SU-DHL-6 (cell line): ENCODE measurements around the gene DERL2.
A peak's percentile ranks its signal among the peaks of the same experiment; 100 is the strongest.

ENCODE experiments used
- H2AFZ ChIP-seq: fragments of 200-600 bp; sonication (generic); 2 replicates; pipeline ENCODE4 v1.6.1; 2014; ENCODE audit warnings: low read depth, mild to moderate bottlenecking, moderate library complexity, mixed read lengths, antibody characterized with exemption, low read length; ENCODE audit not compliant: severe bottlenecking
- H3F3A ChIP-seq: fragments of 200-600 bp; shearing (Covaris generic); 2 replicates; pipeline ENCODE4 v1.6.0; 2016; ENCODE audit warnings: antibody characterized with exemption, mild to moderate bottlenecking; ENCODE audit not compliant: insufficient read depth
- H3K27ac ChIP-seq: fragments of 200-600 bp; sonication (generic); 2 replicates; pipeline ENCODE4 v1.5.1; 2016; ENCODE audit warnings: low read depth, mild to moderate bottlenecking, low read length, moderate library complexity, mixed read lengths
- H3K27me3 ChIP-seq: fragments of 200-600 bp; sonication (generic), shearing (Covaris generic); 2 replicates; pipeline ENCODE4 v1.6.0; 2014; ENCODE audit warnings: mild to moderate bottlenecking, low read length
- H3K36me3 ChIP-seq: fragments of 200-600 bp; sonication (generic); 2 replicates; pipeline ENCODE4 v1.6.1; 2014; ENCODE audit warnings: mild to moderate bottlenecking, low read length, mixed read lengths
- H3K4me2 ChIP-seq: fragments of 300-600, 200-600 bp; shearing (Covaris generic), sonication (generic); 2 replicates; pipeline ENCODE4 v1.6.0; 2014; ENCODE audit warnings: low read length, low read depth, mild to moderate bottlenecking; ENCODE audit not compliant: poor library complexity, severe bottlenecking
- H3K4me3 ChIP-seq: fragments of 200-600 bp; sonication (generic); 2 replicates; pipeline ENCODE4 v1.5.1; 2014; ENCODE audit warnings: antibody characterized with exemption, low read length, mild to moderate bottlenecking, mixed read lengths; ENCODE audit not compliant: insufficient read depth, poor library complexity, severe bottlenecking
- H3K79me2 ChIP-seq: fragments of 200-600 bp; sonication (generic); 2 replicates; pipeline ENCODE4 v1.6.1; 2014; ENCODE audit warnings: mild to moderate bottlenecking, low read length, moderate library complexity; ENCODE audit not compliant: insufficient read depth
- H3K9ac ChIP-seq: fragments of 200-600 bp; sonication (generic); 2 replicates; pipeline ENCODE4 v1.7.0; 2014; ENCODE audit warnings: mild to moderate bottlenecking, low read length
- H3K9me2 ChIP-seq: fragments of 200-600 bp; sonication (generic); replicated peaks from 2 replicates; pipeline ENCODE4 v1.6.1; 2014; ENCODE audit warnings: low read length; ENCODE audit not compliant: insufficient read depth
- H3K9me3 ChIP-seq: fragments of 200-600 bp; sonication (generic); 2 replicates; pipeline ENCODE4 v1.6.1; 2014; ENCODE audit warnings: low read length, mixed read lengths; ENCODE audit not compliant: insufficient read depth
- H4K20me1 ChIP-seq: fragments of 200-600 bp; sonication (generic); 2 replicates; pipeline ENCODE4 v1.6.1; 2014; ENCODE audit warnings: low read depth, mild to moderate bottlenecking, antibody characterized with exemption, low read length, moderate library complexity, mixed read lengths
- EZH2phosphoT487 ChIP-seq: fragments of 200-600 bp; sonication (generic), shearing (Covaris generic); conservative IDR thresholded peaks from 2 replicates; pipeline ENCODE4 v1.6.1; 2018; ENCODE audit warnings: mild to moderate bottlenecking, antibody characterized with exemption, low read length, moderate library complexity, mixed read lengths
- TF ChIP-seq, protein P1 (sequence below): fragments of 200-600 bp; sonication (generic); IDR thresholded peaks from one replicate; pipeline ENCODE4 v1.5.1; 2017; ENCODE audit warnings: antibody characterized with exemption, mild to moderate bottlenecking, low read length, moderate library complexity; ENCODE audit not compliant: insufficient read depth, poor library complexity, severe bottlenecking

Gene DERL2

GRCh38 chr17:5492970-5493369 lies 7.0 kb upstream of the DERL2 start:
- no peak overlapping the region for H3K4me3 ChIP-seq
- peaks cover 3% of the 10 kb centered on the region; the same call in 1 of the 2 replicates for H3F3A ChIP-seq
- no peaks in the 10 kb centered on the region for H3K9me3 ChIP-seq
- H3K27me3 ChIP-seq: no peaks in the 10 kb centered on the region
- H3K79me2 ChIP-seq: peaks cover 12% of the 10 kb centered on the region
- peaks cover 17% of the 10 kb centered on the region; the same call in 1 of the 2 replicates for H3K36me3 ChIP-seq
- no peak for TF ChIP-seq EZH2phosphoT487
- TF ChIP-seq, protein P1, sequence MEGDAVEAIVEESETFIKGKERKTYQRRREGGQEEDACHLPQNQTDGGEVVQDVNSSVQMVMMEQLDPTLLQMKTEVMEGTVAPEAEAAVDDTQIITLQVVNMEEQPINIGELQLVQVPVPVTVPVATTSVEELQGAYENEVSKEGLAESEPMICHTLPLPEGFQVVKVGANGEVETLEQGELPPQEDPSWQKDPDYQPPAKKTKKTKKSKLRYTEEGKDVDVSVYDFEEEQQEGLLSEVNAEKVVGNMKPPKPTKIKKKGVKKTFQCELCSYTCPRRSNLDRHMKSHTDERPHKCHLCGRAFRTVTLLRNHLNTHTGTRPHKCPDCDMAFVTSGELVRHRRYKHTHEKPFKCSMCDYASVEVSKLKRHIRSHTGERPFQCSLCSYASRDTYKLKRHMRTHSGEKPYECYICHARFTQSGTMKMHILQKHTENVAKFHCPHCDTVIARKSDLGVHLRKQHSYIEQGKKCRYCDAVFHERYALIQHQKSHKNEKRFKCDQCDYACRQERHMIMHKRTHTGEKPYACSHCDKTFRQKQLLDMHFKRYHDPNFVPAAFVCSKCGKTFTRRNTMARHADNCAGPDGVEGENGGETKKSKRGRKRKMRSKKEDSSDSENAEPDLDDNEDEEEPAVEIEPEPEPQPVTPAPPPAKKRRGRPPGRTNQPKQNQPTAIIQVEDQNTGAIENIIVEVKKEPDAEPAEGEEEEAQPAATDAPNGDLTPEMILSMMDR: no peak
- no peak overlapping the region for H3K27ac ChIP-seq
- H4K20me1 ChIP-seq: peaks cover 7% of the 10 kb centered on the region
- H3K9ac ChIP-seq: no peak overlapping the region
- H3K9me2 ChIP-seq: no peaks in the 10 kb centered on the region
- H2AFZ ChIP-seq: no peak overlapping the region
- no peak overlapping the region for H3K4me2 ChIP-seq

DNA sequence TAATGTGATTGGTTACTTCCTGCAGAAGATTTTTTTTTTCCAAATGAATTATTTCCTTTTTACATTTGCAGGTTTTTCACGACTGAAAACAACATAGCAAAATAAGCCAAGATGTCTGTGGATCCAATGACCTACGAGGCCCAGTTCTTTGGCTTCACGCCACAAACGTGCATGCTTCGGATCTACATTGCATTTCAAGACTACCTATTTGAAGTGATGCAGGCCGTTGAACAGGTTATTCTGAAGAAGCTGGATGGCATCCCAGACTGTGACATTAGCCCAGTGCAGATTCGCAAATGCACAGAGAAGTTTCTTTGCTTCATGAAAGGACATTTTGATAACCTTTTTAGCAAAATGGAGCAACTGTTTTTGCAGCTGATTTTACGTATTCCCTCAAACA lies 2.8 kb upstream of the DERL2 start:
- Histone ChIP-seq H3K27ac (no peak overlapping the region), H3K79me2 (peaks cover 43% of the 10 kb centered on the region), H3K4me3 (no peak overlapping the region), H3K27me3 (no peaks in the 10 kb centered on the region), H3K36me3 (peaks cover 21% of the 10 kb centered on the region; the same call in 1 of the 2 replicates), H3K9me2 (no peaks in the 10 kb centered on the region), H3K4me2 (no peak overlapping the region), H3K9me3 (no peaks in the 10 kb centered on the region), H3F3A (peaks cover 5% of the 10 kb centered on the region; the same call in 1 of the 2 replicates), H4K20me1 (peaks cover 11% of the 10 kb centered on the region), H3K9ac (no peak overlapping the region), H2AFZ (no peak overlapping the region)
- TF ChIP-seq EZH2phosphoT487: no peak
- TF ChIP-seq, protein P1: no peak

GRCh38 chr17:5486206-5487124 lies 487 bp upstream of the DERL2 start, which contains the start of gene MIS12:
Gene MIS12, plus strand, starts transcription at chr17:5486566. Its CDS starts 2,297 bp downstream, at chr17:5488863.
- H3K4me2 ChIP-seq: peak within 1 kb of the TSS; percentile 85
- no peaks in the 10 kb centered on the region for H3K27me3 ChIP-seq
- TF ChIP-seq, protein P1: no peak
- TF ChIP-seq EZH2phosphoT487: no peak
- peak within 1 kb of the TSS; percentile 75 for H2AFZ ChIP-seq
- H3K9me2 ChIP-seq: no peaks in the 10 kb centered on the region
- H3K79me2 ChIP-seq: peaks cover 60% of the 10 kb centered on the region
- H4K20me1 ChIP-seq: peaks cover 11% of the 10 kb centered on the region
- no peaks in the 10 kb centered on the region for H3K9me3 ChIP-seq
- peak within 1 kb of the TSS; percentile 97 for H3K4me3 ChIP-seq
- peak within 1 kb of the TSS; percentile 86 for H3K9ac ChIP-seq
- peaks cover 31% of the 10 kb centered on the region; the same call in 1 of the 2 replicates for H3K36me3 ChIP-seq
- H3F3A ChIP-seq: peaks cover 5% of the 10 kb centered on the region; the same call in 1 of the 2 replicates
- peak within 1 kb of the TSS; percentile 92 for H3K27ac ChIP-seq
